ENCODE results near the gene CFAP68. TPM values are rescaled to one million over a fixed set of nuclear protein-coding genes. Genes with fewer than 3 reads are reported as not detected.
"Not testable (repeated sequence)": the region's sequence is repeated elsewhere in the genome, so short reads cannot be mapped to it uniquely, and the experiment has no call there.

The CFAP68 gene
- total RNA-seq, 4 donors from 2014 or later = 8.2 to 20.9 (median 9.8) TPM

GRCh38 chr11:111930472-111930871, 51.1 kb downstream of the CFAP68 start:
- DNase-seq = no peak
- Histone ChIP-seq H3K27me3 (no peaks in the 10 kb centered on the region), H3K27ac (no peak overlapping the region), H3K4me3 (no peak overlapping the region), H3K36me3 (no peaks in the 10 kb centered on the region), H3K4me1 (peaks cover 16 to 26% of the 10 kb centered on the region in 2 donors), H3K9me3 (no peaks in the 10 kb centered on the region)
- TF ChIP-seq, protein P1, sequence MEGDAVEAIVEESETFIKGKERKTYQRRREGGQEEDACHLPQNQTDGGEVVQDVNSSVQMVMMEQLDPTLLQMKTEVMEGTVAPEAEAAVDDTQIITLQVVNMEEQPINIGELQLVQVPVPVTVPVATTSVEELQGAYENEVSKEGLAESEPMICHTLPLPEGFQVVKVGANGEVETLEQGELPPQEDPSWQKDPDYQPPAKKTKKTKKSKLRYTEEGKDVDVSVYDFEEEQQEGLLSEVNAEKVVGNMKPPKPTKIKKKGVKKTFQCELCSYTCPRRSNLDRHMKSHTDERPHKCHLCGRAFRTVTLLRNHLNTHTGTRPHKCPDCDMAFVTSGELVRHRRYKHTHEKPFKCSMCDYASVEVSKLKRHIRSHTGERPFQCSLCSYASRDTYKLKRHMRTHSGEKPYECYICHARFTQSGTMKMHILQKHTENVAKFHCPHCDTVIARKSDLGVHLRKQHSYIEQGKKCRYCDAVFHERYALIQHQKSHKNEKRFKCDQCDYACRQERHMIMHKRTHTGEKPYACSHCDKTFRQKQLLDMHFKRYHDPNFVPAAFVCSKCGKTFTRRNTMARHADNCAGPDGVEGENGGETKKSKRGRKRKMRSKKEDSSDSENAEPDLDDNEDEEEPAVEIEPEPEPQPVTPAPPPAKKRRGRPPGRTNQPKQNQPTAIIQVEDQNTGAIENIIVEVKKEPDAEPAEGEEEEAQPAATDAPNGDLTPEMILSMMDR (IDR thresholded peaks at IDR 0.05 in 4 of 5, conservative IDR thresholded peaks at IDR 0.05 in 1 of 5) = no peak
- no peak for TF ChIP-seq POLR2A (IDR thresholded peaks at IDR 0.05)
- in situ Hi-C loops (cut with MboI; ENCODE audit: low sequenced_read_pairs in 4 of 4) = loop anchor here in 3 of 4 donors (5.0 to 10.0 kb wide), 3 partner anchors 42 to 57 kb away; partner anchors contain the start of genes ALG9 (in 1 of the 3), CFAP68 (in 1 of the 3) and FDXACB1 (in 1 of the 3)
- intact Hi-C loops (cut with DNase I; ENCODE audit: low total_unique reads) = loop anchor here (10.0 kb wide), 1 partner anchor 154 kb away; the partner anchor contains the start of genes SDHD and TIMM8B
- ATAC-seq = no peak

DNA sequence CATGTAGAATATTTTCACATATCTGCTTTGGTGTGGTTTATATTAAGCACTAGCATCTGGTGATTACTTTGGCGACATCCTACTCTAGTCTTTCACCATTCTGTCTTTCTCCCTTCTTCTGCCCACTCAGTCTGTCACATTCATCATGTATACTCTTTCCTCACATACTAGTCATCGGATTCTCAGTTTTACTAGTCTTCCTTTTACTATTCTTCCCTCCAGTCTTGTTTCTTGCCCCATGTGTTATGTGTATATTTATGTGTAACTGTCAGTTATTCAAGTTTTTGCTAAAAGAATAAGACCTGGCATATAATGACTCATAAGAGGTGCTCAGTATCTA, 53.2 kb downstream of the CFAP68 start:
- intact Hi-C loops (cut with DNase I; ENCODE audit: low total_unique reads) = loop anchor here (1.0 to 10.0 kb wide), 2 partner anchors 64 to 152 kb away; partner anchors contain the start of genes SDHD and TIMM8B
- Histone ChIP-seq H3K27me3 (no peaks in the 10 kb centered on the region), H3K9me3 (no peaks in the 10 kb centered on the region), H3K4me1 (peaks cover 14 to 29% of the 10 kb centered on the region in 2 donors), H3K36me3 (no peaks in the 10 kb centered on the region), H3K4me3 (no peak overlapping the region), H3K27ac (no peak overlapping the region)
- no peak for TF ChIP-seq POLR2A (IDR thresholded peaks at IDR 0.05)
- TF ChIP-seq, protein P1 (IDR thresholded peaks at IDR 0.05 in 4 of 5, conservative IDR thresholded peaks at IDR 0.05 in 1 of 5) = no peak
- in situ Hi-C loops (cut with MboI; ENCODE audit: low sequenced_read_pairs in 4 of 4) = loop anchor here in 3 of 4 donors (5.0 to 10.0 kb wide), 3 partner anchors 40 to 58 kb away; partner anchors contain the start of genes ALG9 (in 1 of the 3), CFAP68 (in 1 of the 3) and FDXACB1 (in 1 of the 3)
- ATAC-seq (no peak), DNase-seq (no peak)

- not testable (repeated sequence) for H3K4me3 ChIP-seq, H3K27ac ChIP-seq, DNase-seq, ATAC-seq, H3K27me3 ChIP-seq, H3K36me3 ChIP-seq, H3K9me3 ChIP-seq
- intact Hi-C loops (cut with DNase I; ENCODE audit: low total_unique reads) = loop anchor here (10.0 kb wide), 1 partner anchor 152 kb away; the partner anchor contains the start of genes SDHD and TIMM8B
- H3K4me1 ChIP-seq = peaks cover 14 to 33% of the 10 kb centered on the region in 2 donors
- in situ Hi-C loops (cut with MboI; ENCODE audit: low sequenced_read_pairs in 4 of 4) = loop anchor here in 3 of 4 donors (5.0 to 10.0 kb wide), 3 partner anchors 39 to 58 kb away; partner anchors contain the start of genes ALG9 (in 1 of the 3), CFAP68 (in 1 of the 3) and FDXACB1 (in 1 of the 3)
Measured at GRCh38 chr11:111933176-111933575, 53.8 kb downstream of the CFAP68 start.

DNA sequence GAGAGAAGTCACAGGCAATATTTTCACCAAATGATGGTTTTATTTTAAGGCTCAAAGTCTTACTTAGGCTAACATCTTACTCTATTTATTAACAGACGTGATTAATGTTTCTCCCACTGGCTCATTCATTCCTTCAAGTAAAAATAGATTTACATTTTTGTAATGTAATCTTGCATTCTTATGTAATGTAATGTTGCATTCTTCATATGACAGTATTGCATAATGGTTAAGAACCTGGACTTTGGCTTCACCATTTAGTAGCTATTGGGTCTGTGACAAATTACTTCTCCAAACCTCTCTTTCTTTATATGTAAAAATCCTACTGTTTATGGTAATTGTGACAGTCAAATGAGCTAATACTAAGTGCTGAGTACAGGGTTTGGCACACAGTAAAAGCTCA, 54.5 kb downstream of the CFAP68 start:
- in situ Hi-C loops (cut with MboI; ENCODE audit: low sequenced_read_pairs in 4 of 4) = loop anchor here in 3 of 4 donors (5.0 to 10.0 kb wide), 3 partner anchors 38 to 59 kb away; partner anchors contain the start of genes ALG9 (in 1 of the 3), CFAP68 (in 1 of the 3) and FDXACB1 (in 1 of the 3)
- ATAC-seq = no peak
- TF ChIP-seq POLR2A (IDR thresholded peaks at IDR 0.05) = no peak
- TF ChIP-seq, protein P1 (IDR thresholded peaks at IDR 0.05 in 4 of 5, conservative IDR thresholded peaks at IDR 0.05 in 1 of 5) = no peak
- Histone ChIP-seq H3K4me1 (peaks cover 19 to 38% of the 10 kb centered on the region in 2 donors), H3K27me3 (no peaks in the 10 kb centered on the region), H3K27ac (no peak overlapping the region), H3K4me3 (no peak overlapping the region), H3K36me3 (no peaks in the 10 kb centered on the region), H3K9me3 (no peaks in the 10 kb centered on the region)
- no peak for DNase-seq
- intact Hi-C loops (cut with DNase I; ENCODE audit: low total_unique reads) = loop anchor here (10.0 kb wide), 1 partner anchor 151 kb away; the partner anchor contains the start of genes SDHD and TIMM8B

- no peak overlapping the region for H3K27ac ChIP-seq
- intact Hi-C loops (cut with DNase I; ENCODE audit: low total_unique reads) = loop anchor here (10.0 kb wide), 1 partner anchor 150 kb away; the partner anchor contains the start of genes SDHD and TIMM8B
Measured at GRCh38 chr11:111934306-111934705, 55.0 kb downstream of the CFAP68 start.

More at GRCh38 chr11:111934306-111934705, 55.0 kb downstream of the CFAP68 start:
- Histone ChIP-seq H3K27me3 (no peaks in the 10 kb centered on the region), H3K4me3 (no peak overlapping the region), H3K4me1 (peaks cover 23 to 43% of the 10 kb centered on the region in 2 donors), H3K36me3 (no peaks in the 10 kb centered on the region), H3K9me3 (no peaks in the 10 kb centered on the region)
- TF ChIP-seq, protein P1 (IDR thresholded peaks at IDR 0.05 in 4 of 5, conservative IDR thresholded peaks at IDR 0.05 in 1 of 5) = no peak
- no peak for TF ChIP-seq POLR2A (IDR thresholded peaks at IDR 0.05)
- ATAC-seq (no peak), DNase-seq (no peak)
- in situ Hi-C loops (cut with MboI; ENCODE audit: low sequenced_read_pairs in 4 of 4) = loop anchor here in 3 of 4 donors (5.0 to 10.0 kb wide), 3 partner anchors 38 to 60 kb away; partner anchors contain the start of genes ALG9 (in 1 of the 3), CFAP68 (in 1 of the 3) and FDXACB1 (in 1 of the 3)
